A673 (cell line): ENCODE data around the gene DKK3. TPM values are rescaled to one million over a fixed set of nuclear protein-coding genes. Genes with fewer than 3 reads are reported as not detected.

ENCODE experiments used
- BruUV-seq: library from RNA; stranded (reverse); fragments of 400-500 nt; replicated peaks from 2 replicates; lab custom pipeline; 2021; lab: Mats Ljungman, UMichigan
- CTCF ChIA-PET: fragments of 300-600 bp; sonication (Branson Sonifier 250); formaldehyde crosslinking; loops from one replicate; lab custom pipeline; 2022; ENCODE audit warnings: antibody characterized with exemption; lab: Charles Lee
- POLR2A ChIA-PET: fragments of 300-600 bp; sonication (Branson Sonifier 250); formaldehyde crosslinking; loops from one replicate; lab custom pipeline; 2022; ENCODE audit warnings: antibody characterized with exemption; ENCODE audit not compliant: low non-redundant PET; lab: Charles Lee
- DNase-seq: peaks from one replicate; pipeline ENCODE4 v3.0.0-alpha.2; 2015; ENCODE audit warnings: low spot score
- H3K27ac ChIP-seq: fragments of 200-600 bp; sonication (generic); 2 replicates; pipeline ENCODE4 v1.5.1; 2016; ENCODE audit warnings: mixed run types, low read depth, mild to moderate bottlenecking, mixed read lengths, antibody characterized with exemption, low read length; ENCODE audit not compliant: poor library complexity, severe bottlenecking
- H3K27me3 ChIP-seq: fragments of 200-600 bp; sonication (generic); replicated peaks from 2 replicates; pipeline ENCODE4 v1.6.1; 2017; ENCODE audit warnings: mixed run types, low read depth, mild to moderate bottlenecking, mixed read lengths, antibody characterized with exemption, low read length; ENCODE audit not compliant: insufficient read depth, poor library complexity
- H3K36me3 ChIP-seq: fragments of 200-600 bp; sonication (generic); 2 replicates; pipeline ENCODE4 v1.6.1; 2016; ENCODE audit warnings: mixed run types, mild to moderate bottlenecking, mixed read lengths, antibody characterized with exemption, low read length; ENCODE audit not compliant: insufficient read depth, poor library complexity, severe bottlenecking
- H3K4me1 ChIP-seq: fragments of 200-600 bp; sonication (generic); 2 replicates; pipeline ENCODE4 v1.6.1; 2017; ENCODE audit warnings: mixed run types, mild to moderate bottlenecking, mixed read lengths, antibody characterized with exemption, low read length; ENCODE audit not compliant: insufficient read depth, poor library complexity, severe bottlenecking
- H3K4me3 ChIP-seq: fragments of 200-600 bp; sonication (generic); 2 replicates; pipeline ENCODE4 v1.5.1; 2016; ENCODE audit warnings: low read depth, mixed run types, mild to moderate bottlenecking, mixed read lengths, low read length; ENCODE audit not compliant: poor library complexity, severe bottlenecking
- H3K9me3 ChIP-seq: fragments of 200-600 bp; sonication (generic); 2 replicates; pipeline ENCODE4 v1.6.1; 2016; ENCODE audit warnings: mixed run types, low read depth, mild to moderate bottlenecking, mixed read lengths, antibody characterized with exemption, low read length; ENCODE audit not compliant: poor library complexity, severe bottlenecking
- EZH2 ChIP-seq: fragments of 200-600 bp; sonication (generic); IDR thresholded peaks from 2 replicates; pipeline ENCODE4 v1.6.1; 2017; ENCODE audit warnings: borderline replicate concordance, low read depth, mild to moderate bottlenecking, mixed read lengths, antibody characterized with exemption, low read length; ENCODE audit not compliant: poor library complexity, severe bottlenecking
- intact Hi-C: fragments of 100-400 bp; cut with micrococcal nuclease; formaldehyde crosslinking; loops from one replicate; pipeline ENCODE4 v1.10.0; 2022; ENCODE audit not compliant: unreplicated experiment
- total RNA-seq: library from RNA; stranded (reverse); gene quantifications from 2 replicates; pipeline ENCODE4 v1.2.3, GENCODE V29; 2021
- TF ChIP-seq, protein P1 (sequence below): fragments of 300-800, 200-600 bp; sonication (generic); conservative IDR thresholded peaks from 2 replicates; pipeline ENCODE4 v1.5.1; 2017; ENCODE audit warnings: low read depth, mild to moderate bottlenecking, antibody characterized with exemption, low read length, moderate library complexity, mixed read lengths

DKK3 gene
- total RNA-seq, 1 experiment from 2014 or later: 0.77 TPM

DNA sequence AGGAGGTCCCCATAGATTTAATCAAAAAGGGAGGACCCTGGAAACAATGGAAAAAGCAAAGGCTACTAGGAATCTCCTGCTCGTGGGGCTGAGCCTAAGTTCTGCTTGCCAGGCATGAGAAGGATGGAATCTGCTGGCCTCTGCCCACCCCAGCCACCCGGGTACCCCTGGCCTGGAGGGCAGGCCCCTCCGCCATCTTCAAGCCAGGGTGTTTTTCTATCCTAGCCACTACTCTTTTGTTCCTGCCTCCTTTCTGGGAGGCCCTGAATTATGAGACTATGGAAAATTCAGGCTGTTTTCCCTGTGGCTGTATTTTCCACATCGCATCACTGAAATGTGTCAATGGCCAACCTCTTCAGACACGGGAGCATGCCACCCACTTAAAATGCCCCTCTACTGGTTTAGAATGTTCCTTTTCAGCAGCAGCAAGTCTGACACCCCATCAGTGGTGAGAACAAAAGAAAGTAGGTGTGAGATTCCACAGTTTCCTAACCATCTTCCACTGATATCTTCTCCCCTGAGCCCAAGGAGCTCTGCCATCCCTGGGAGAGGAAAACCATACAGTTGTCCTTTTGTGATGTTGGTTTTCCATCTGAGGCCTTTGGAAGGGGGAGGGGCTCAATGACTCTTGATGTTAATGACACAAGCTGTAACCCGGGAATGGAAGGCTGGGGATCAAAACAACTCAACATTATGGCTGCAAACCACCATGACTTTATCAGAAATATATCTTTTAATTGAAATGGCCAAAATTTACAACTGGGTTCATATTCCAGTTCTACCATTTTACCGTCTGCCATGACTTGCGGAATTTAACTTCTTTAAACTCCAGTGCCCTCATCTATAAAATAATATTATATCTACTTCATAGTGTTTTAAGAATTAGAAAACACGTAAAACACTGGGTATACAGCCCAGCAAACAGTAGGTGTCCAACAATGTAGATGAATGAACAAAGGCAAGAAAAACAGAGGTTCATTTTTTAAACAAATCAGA is 22.2 kb downstream of the DKK3 start:
- Histone ChIP-seq H3K4me3 (no peak overlapping the region), H3K36me3 (no peaks in the 10 kb centered on the region), H3K4me1 (no peaks in the 10 kb centered on the region), H3K27ac (no peak overlapping the region), H3K9me3 (no peaks in the 10 kb centered on the region), H3K27me3 (no peaks in the 10 kb centered on the region)
- intact Hi-C loops: no loop called here
- TF ChIP-seq EZH2: no peak
- TF ChIP-seq, protein P1, sequence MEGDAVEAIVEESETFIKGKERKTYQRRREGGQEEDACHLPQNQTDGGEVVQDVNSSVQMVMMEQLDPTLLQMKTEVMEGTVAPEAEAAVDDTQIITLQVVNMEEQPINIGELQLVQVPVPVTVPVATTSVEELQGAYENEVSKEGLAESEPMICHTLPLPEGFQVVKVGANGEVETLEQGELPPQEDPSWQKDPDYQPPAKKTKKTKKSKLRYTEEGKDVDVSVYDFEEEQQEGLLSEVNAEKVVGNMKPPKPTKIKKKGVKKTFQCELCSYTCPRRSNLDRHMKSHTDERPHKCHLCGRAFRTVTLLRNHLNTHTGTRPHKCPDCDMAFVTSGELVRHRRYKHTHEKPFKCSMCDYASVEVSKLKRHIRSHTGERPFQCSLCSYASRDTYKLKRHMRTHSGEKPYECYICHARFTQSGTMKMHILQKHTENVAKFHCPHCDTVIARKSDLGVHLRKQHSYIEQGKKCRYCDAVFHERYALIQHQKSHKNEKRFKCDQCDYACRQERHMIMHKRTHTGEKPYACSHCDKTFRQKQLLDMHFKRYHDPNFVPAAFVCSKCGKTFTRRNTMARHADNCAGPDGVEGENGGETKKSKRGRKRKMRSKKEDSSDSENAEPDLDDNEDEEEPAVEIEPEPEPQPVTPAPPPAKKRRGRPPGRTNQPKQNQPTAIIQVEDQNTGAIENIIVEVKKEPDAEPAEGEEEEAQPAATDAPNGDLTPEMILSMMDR: no peak
- DNase-seq: no peak
- CTCF ChIA-PET: no interaction called here
- POLR2A ChIA-PET: no interaction called here
- no TSS peak for BruUV-seq

DNA sequence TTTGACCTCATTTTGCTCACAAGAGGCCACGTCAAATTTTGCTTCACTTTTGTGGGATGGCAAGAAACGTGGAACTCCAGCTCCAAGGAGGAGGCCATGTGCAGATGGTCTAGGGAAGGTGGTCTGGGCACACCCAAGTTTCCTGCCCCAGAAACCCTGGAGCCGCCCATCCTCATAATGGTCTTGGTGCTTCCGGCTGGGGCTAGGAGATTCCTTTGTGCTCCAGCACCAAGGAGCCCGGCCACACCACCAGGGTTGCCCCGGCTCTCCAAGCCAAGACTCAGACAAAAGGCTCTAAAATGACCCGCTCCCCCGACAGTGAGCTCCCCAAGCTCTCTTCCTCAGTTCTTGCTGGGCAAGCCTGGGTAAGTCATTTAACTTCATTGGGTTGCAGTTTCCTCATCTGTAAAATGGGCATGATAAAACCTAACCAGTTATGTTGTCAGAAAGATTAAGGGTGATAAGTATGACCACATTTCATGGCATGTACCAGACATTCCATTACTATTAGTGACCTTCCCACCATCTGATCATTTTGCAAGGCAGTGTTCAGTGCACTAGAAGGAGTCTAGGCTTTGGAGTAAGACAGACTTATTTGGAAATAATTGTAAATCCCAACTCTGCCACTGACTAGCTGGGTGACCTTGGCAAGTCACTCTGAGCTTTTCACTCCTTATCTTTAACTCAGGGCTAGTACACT is 23.3 kb downstream of the DKK3 start:
- H3K4me3 ChIP-seq: no peak overlapping the region
- H3K9me3 ChIP-seq: no peaks in the 10 kb centered on the region
- no peak overlapping the region for H3K27ac ChIP-seq
- BruUV-seq: no TSS peak
- intact Hi-C loops: no loop called here
- TF ChIP-seq EZH2: no peak
- no peaks in the 10 kb centered on the region for H3K27me3 ChIP-seq
- H3K4me1 ChIP-seq: peaks cover 2% of the 10 kb centered on the region
- no peak for DNase-seq
- ChIA-PET CTCF (no interaction called here), POLR2A (no interaction called here)
- H3K36me3 ChIP-seq: no peaks in the 10 kb centered on the region

DNA sequence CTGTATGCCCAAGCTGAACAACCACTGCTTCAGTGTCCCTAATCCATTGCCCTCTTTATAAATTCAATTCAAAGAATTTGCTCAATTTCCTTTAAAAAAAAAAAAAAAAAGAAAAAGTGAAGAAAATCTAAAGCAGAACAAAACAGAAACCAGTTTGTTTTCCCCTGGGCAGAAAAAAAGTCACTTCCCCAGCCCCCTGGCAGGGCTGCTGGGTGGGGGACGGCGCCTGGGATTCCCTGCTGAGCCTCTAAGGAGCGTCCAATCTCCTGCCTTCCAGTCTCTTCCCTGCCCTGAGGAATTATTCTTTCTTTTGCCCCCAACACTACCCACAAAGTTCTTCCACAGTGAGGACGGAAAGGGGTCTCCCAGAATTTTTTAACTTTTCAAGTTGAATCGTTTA is 23.9 kb downstream of the DKK3 start:
- no peaks in the 10 kb centered on the region for H3K9me3 ChIP-seq
- H3K36me3 ChIP-seq: no peaks in the 10 kb centered on the region
- ChIA-PET POLR2A (no interaction called here), CTCF (no interaction called here)
- TF ChIP-seq EZH2: no peak
- TF ChIP-seq, protein P1: no peak
- intact Hi-C loops: no loop called here
- H3K27ac ChIP-seq: no peak overlapping the region
- H3K4me3 ChIP-seq: no peak overlapping the region
- BruUV-seq: no TSS peak
- peaks cover 8% of the 10 kb centered on the region for H3K4me1 ChIP-seq
- no peaks in the 10 kb centered on the region for H3K27me3 ChIP-seq
- DNase-seq: no peak
